HepG2 (cell line): ENCODE results near the gene CORO7. TPM values are rescaled to one million over a fixed set of nuclear protein-coding genes. Genes with fewer than 3 reads are reported as not detected.

Source experiments
- ARNTL ChIP-seq: sonication (generic); formaldehyde crosslinking; IDR thresholded peaks from 2 replicates; pipeline ENCODE4 v1.4.0; 2020; ENCODE audit warnings: mild to moderate bottlenecking, missing genetic modification reagents
- HNRNPK ChIP-seq: fragments of 200-400 bp; formaldehyde crosslinking; IDR thresholded peaks from 2 replicates; pipeline ENCODE4 v1.6.1; 2018; ENCODE audit warnings: low read length, low read depth, moderate library complexity, mild to moderate bottlenecking; ENCODE audit not compliant: poor library complexity, severe bottlenecking
- MBD4 ChIP-seq: IDR thresholded peaks from 2 replicates; pipeline ENCODE4 v1.6.1; 2012; ENCODE audit warnings: low read length, inconsistent platforms, borderline replicate concordance
- NCOA2 ChIP-seq: sonication (generic); formaldehyde crosslinking; IDR thresholded peaks from 2 replicates; pipeline ENCODE4 v1.8.0; 2022; ENCODE audit warnings: inconsistent platforms
- SP5 ChIP-seq: IDR thresholded peaks from 2 replicates; pipeline ENCODE4 v1.6.1; 2016; ENCODE audit warnings: low read depth, borderline replicate concordance
- SRY ChIP-seq: sonication (generic); formaldehyde crosslinking; IDR thresholded peaks from 2 replicates; pipeline ENCODE4 v1.8.0; 2022; ENCODE audit warnings: mild to moderate bottlenecking, missing genetic modification reagents
- ZHX2 ChIP-seq, 2 experiments: sonication (generic) in 1 of 2; formaldehyde crosslinking in 1 of 2; IDR thresholded peaks; 2 replicates each; pipeline versions ENCODE4 v1.6.1 to v1.9.0; 2014 to 2022; ENCODE audit warnings: antibody characterized with exemption in 1 of 2, borderline replicate concordance in 1 of 2, inconsistent platforms in 1 of 2, low read depth in 1 of 2, missing genetic modification reagents in 1 of 2
- ZNF230 ChIP-seq: sonication (generic); formaldehyde crosslinking; IDR thresholded peaks from 2 replicates; pipeline ENCODE4 v1.4.0; 2020; ENCODE audit warnings: mild to moderate bottlenecking, missing genetic modification reagents
- ZNF557 ChIP-seq: sonication (generic); formaldehyde crosslinking; IDR thresholded peaks from 2 replicates; pipeline ENCODE4 v1.4.0; 2020; ENCODE audit warnings: missing genetic modification reagents
- polyA plus RNA-seq, 8 experiments: library from polyadenylated mRNA; depleted of rRNA in 3 of 8; stranded (reverse) in 7 of 8; unstranded in 1 of 8; fragments of >200 nt; fragmentation: Illumina TruSeq in 4 of 8; extraction: Trizol in 4 of 8; gene quantifications; 2 replicates each; pipeline versions ENCODE4 v1.2.1 to v1.2.3, GENCODE V29; 2011 to 2016; ENCODE audit warnings: low read depth in 4 of 8, missing spikeins in 1 of 8, mixed read lengths in 1 of 8; ENCODE audit not compliant: insufficient read depth in 1 of 8
- total RNA-seq, 5 experiments: library from RNA; depleted of rRNA; stranded (reverse); fragments of >200 nt; fragmentation: Illumina TruSeq; extraction: Trizol; gene quantifications; 2 replicates each; pipeline ENCODE4 v1.2.3, GENCODE V29; 2016; ENCODE audit warnings: low read depth in 1 of 5
- TF ChIP-seq, protein P1 (sequence below): sonication (generic); formaldehyde crosslinking; IDR thresholded peaks from 2 replicates; pipeline ENCODE4; 2020; ENCODE audit warnings: missing genetic modification reagents, mild to moderate bottlenecking, borderline replicate concordance
- TF ChIP-seq, protein P2 (sequence below): sonication (generic); formaldehyde crosslinking; IDR thresholded peaks from 2 replicates; pipeline ENCODE4 v1.8.1; 2023; ENCODE audit warnings: mild to moderate bottlenecking, missing genetic modification reagents
- TF ChIP-seq, protein P3 (sequence below): sonication (generic); formaldehyde crosslinking; IDR thresholded peaks from 2 replicates; pipeline ENCODE4 v1.8.0; 2022; ENCODE audit warnings: missing genetic modification reagents, mild to moderate bottlenecking, moderate library complexity, borderline replicate concordance
- TF ChIP-seq, protein P4 (sequence below): sonication (generic); formaldehyde crosslinking; IDR thresholded peaks from 2 replicates; pipeline ENCODE4 v1.8.0; 2022; ENCODE audit warnings: mild to moderate bottlenecking, missing genetic modification reagents, moderate library complexity

Gene CORO7
- total and polyA plus RNA-seq, 2 of the 13 experiments (the other 11 are each of a cell fraction or from before 2014, with no cell fraction given): 9.9 to 14.3 TPM

- TF ChIP-seq, protein P1, sequence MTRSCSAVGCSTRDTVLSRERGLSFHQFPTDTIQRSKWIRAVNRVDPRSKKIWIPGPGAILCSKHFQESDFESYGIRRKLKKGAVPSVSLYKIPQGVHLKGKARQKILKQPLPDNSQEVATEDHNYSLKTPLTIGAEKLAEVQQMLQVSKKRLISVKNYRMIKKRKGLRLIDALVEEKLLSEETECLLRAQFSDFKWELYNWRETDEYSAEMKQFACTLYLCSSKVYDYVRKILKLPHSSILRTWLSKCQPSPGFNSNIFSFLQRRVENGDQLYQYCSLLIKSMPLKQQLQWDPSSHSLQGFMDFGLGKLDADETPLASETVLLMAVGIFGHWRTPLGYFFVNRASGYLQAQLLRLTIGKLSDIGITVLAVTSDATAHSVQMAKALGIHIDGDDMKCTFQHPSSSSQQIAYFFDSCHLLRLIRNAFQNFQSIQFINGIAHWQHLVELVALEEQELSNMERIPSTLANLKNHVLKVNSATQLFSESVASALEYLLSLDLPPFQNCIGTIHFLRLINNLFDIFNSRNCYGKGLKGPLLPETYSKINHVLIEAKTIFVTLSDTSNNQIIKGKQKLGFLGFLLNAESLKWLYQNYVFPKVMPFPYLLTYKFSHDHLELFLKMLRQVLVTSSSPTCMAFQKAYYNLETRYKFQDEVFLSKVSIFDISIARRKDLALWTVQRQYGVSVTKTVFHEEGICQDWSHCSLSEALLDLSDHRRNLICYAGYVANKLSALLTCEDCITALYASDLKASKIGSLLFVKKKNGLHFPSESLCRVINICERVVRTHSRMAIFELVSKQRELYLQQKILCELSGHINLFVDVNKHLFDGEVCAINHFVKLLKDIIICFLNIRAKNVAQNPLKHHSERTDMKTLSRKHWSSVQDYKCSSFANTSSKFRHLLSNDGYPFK (CRISPR knock-in tag): peak; percentile 48; the same call in 1 of the 2 replicates
- no peak for TF ChIP-seq ZHX2 (IDR thresholded peaks at IDR 0.05; ENCODE audit: low read depth)
- 0 out of 2 replicates have a peak, but pooled peaks have one; percentile 40 for TF ChIP-seq ZHX2 (CRISPR knock-in tag; IDR thresholded peaks at IDR 0.05; ENCODE audit: borderline replicate concordance)
- no peak for TF ChIP-seq ZNF557 (CRISPR knock-in tag)
- TF ChIP-seq, protein P2, sequence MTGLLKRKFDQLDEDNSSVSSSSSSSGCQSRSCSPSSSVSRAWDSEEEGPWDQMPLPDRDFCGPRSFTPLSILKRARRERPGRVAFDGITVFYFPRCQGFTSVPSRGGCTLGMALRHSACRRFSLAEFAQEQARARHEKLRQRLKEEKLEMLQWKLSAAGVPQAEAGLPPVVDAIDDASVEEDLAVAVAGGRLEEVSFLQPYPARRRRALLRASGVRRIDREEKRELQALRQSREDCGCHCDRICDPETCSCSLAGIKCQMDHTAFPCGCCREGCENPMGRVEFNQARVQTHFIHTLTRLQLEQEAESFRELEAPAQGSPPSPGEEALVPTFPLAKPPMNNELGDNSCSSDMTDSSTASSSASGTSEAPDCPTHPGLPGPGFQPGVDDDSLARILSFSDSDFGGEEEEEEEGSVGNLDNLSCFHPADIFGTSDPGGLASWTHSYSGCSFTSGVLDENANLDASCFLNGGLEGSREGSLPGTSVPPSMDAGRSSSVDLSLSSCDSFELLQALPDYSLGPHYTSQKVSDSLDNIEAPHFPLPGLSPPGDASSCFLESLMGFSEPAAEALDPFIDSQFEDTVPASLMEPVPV (CRISPR knock-in tag): peak; percentile 39; the same call in 1 of the 2 replicates
- TF ChIP-seq HNRNPK: no peak
- TF ChIP-seq, protein P3, sequence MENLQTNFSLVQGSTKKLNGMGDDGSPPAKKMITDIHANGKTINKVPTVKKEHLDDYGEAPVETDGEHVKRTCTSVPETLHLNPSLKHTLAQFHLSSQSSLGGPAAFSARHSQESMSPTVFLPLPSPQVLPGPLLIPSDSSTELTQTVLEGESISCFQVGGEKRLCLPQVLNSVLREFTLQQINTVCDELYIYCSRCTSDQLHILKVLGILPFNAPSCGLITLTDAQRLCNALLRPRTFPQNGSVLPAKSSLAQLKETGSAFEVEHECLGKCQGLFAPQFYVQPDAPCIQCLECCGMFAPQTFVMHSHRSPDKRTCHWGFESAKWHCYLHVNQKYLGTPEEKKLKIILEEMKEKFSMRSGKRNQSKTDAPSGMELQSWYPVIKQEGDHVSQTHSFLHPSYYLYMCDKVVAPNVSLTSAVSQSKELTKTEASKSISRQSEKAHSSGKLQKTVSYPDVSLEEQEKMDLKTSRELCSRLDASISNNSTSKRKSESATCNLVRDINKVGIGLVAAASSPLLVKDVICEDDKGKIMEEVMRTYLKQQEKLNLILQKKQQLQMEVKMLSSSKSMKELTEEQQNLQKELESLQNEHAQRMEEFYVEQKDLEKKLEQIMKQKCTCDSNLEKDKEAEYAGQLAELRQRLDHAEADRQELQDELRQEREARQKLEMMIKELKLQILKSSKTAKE (CRISPR knock-in tag): peak; percentile 52; the same call in 1 of the 2 replicates
- no peak for TF ChIP-seq MBD4
- peak; percentile 52; the same call in 1 of the 2 replicates for TF ChIP-seq SRY
- peak; percentile 55; the same call in 1 of the 2 replicates for TF ChIP-seq SP5
- TF ChIP-seq, protein P4, sequence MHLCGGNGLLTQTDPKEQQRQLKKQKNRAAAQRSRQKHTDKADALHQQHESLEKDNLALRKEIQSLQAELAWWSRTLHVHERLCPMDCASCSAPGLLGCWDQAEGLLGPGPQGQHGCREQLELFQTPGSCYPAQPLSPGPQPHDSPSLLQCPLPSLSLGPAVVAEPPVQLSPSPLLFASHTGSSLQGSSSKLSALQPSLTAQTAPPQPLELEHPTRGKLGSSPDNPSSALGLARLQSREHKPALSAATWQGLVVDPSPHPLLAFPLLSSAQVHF (CRISPR knock-in tag): no peak
- peak; percentile 31; the same call in 1 of the 2 replicates for TF ChIP-seq ZNF230 (CRISPR knock-in tag)
- TF ChIP-seq NCOA2 (CRISPR knock-in tag): peak; percentile 59
- TF ChIP-seq ARNTL (CRISPR knock-in tag): no peak
Measured at GRCh38 chr16:4328046-4328781, 88.2 kb downstream of the CORO7 start (continued).
